Measurements from ENCODE around the gene ANTXR1.

ANTXR1 gene

GRCh38 chr2:69076601-69077000 lies 63.6 kb downstream of the ANTXR1 start:
- DNase-seq: no peak

DNA sequence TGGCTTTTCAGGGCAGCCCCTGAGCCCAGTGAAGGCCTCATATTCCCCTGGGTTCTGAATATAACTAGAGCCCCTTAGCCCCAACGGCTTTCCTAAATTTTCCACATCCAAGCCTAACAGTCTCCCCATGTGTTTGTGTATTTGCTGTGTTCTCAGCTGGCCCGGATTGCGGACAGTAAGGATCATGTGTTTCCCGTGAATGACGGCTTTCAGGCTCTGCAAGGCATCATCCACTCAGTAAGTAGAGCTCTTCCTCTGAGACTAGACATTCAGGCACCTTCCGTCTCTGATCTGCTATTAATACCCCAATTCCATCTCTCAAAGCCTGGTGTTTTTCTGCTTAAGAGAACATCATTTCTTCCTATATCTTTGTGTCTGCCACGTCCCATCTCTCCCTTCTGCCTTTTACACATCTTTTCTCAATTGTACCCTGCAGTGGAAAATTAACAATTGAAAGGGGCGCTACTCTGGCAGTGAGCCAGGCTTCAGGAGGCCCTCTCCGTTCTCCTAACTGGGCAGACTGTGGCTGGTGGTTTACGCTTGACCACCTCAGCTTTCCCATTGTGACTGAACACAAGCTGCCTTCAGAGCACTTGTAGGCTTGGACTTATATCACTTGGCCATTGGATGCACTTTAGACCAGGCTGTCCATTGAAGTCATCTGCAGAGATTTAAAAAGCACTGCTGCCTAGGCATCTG lies 64.4 kb downstream of the ANTXR1 start:
- DNase-seq: no peak

- no peak for DNase-seq
These were observed 67.1 kb downstream of the ANTXR1 start for GRCh38 chr2:69080071-69080470.

DNA sequence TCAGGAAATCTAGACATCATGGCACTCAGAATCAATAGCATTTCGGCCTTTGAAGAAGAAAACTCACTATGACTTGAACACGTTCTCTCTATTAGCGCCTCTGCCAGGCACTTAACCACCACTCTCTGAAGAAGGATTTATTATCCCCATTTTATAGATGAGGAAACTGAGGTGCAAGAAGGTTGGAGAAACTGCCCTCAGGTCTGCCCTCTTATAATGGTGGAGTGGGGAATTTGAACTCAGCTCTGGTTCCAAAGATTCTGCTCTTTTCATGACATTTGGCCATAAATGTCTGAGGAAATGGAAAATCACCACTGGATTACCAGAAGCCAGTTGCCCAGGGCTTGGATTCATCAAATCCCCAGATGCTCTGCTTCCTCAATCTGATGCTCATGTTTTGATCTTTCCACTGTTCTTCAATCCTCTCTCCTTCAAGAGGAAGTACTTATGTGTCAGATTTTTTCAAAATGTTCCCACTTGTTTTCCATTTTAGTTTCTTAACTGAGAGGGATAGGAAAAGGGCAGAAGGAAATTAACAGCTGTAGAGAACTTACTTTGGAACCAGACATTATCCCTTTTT lies 68.1 kb downstream of the ANTXR1 start:
- DNase-seq: no peak

- DNase-seq: no peak
These were observed 68.8 kb downstream of the ANTXR1 start for GRCh38 chr2:69081757-69082156.

DNA sequence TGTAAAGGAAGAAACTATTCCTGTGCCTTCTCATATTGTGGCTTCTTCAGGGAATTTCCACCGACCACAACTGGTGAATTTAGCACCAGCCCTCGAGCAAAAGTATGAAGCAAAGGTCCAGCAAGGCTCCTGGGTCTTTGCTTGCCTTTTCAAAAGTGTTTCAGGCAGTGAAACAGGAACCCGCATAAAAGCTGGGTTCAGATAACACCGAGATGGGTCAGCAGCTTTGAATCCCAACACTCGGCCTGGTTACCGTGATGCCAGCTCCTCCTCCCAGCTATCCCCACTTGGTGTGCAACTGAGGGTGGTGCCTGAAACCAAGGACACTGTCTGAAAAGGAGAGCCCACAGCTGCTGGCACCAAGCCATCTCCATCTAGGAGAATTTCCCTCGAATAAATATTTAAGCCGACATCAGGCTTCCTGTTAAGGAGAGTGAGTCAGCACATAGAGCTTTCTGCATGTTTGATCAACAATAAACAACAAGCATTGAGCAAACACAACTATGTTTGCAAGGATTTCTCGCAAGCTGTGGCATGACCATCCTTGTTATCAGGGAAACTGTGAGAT lies 69.5 kb downstream of the ANTXR1 start:
- DNase-seq: no peak

GRCh38 chr2:69083235-69083748 lies 70.3 kb downstream of the ANTXR1 start:
- DNase-seq: no peak

DNA sequence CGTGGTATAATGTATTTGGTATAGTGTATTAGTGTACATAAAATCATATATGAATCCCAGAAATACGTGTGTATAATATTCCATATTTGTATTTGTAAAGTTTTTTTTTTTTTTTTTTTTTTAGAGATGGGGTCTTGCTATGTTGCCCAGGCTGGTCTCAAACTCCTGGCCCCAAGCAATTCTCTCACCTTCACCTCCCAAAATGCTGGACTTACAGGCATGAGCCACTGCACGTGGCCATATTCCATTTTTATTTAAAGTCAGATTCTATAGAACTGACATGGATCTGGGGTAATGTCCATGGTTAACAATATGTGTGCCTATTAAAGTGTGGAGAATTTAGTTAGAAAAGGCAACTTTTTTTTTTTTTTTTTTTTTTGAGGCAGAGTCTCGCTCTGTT lies 71.5 kb downstream of the ANTXR1 start:
- no peak for DNase-seq

GRCh38 chr2:69086466-69086865 lies 73.5 kb downstream of the ANTXR1 start:
- DNase-seq: no peak

- DNase-seq: no peak
These were observed 74.4 kb downstream of the ANTXR1 start for GRCh38 chr2:69087211-69087911.

DNA sequence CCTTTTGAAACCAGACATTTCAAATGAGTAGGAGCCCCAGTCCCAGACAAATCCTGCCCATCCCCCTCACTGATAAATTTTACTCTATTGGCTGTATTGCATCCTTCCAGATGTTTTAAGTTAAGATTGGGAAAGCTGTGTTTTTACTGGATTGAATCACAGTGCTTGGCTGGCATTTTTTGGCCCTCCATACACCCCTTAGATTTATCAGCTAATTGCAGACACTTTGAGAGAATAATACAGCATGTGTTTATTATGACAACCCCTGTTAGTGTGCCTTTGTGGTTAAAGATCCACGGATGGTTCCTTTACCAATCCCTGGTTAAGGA lies 74.9 kb downstream of the ANTXR1 start:
- no peak for DNase-seq

DNA sequence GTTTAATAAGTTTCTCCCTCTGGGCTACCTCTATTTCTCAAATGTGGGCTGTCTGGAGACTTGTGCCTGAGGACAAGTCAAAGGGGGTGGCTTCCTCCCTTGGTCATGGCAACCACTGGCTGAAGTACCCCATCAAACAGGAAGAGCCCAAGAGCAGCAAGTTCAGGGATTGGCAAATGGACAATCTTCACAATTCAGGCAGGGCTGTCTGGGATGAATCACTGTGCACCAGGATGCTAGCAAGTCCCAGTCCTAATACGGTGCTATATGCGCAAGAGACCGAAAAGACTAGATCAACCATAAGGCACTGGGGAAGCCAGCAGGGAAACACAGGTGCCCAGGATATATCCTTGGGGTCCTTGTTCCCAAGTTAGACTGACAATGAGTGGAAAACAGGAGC lies 75.5 kb downstream of the ANTXR1 start:
- DNase-seq: no peak

DNA sequence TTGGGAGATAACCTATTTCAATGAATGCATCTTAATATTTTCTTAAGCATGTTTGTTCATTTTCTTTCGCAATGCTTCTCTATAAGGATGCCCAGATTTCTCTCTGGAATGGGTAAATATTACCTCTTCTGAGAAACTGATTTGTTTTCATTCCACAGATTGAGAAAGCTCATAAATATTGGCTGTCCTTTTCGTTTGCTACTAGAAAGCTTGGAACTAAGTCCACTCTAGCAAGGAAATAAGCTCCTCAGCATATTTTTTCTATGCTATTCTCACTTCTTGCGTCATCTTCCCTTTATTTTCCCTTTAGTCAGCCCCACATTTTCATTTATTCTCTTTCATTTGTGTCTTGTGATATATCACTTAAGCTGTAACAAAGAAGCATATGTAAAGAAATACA lies 76.3 kb downstream of the ANTXR1 start:
- DNase-seq: no peak

DNA sequence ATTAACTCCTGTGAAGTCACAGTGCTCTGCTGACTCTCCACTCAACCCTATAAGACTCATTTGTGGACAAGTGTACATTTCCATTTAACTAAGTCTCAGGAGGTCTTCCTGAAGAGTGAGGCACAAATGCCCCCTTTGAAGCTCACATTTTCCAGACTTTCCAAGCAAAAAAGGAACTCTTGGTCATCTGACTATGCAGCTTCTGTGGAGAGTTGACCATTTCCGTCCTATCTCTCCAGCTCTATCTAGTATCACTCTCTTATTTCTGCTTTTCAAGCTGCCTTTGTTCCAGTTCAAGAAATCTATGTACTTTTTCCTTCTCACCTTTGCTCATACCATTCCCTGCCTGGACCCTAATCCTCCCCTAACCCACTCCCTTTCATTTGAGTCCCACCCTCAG lies 77.0 kb downstream of the ANTXR1 start:
- DNase-seq: no peak

- DNase-seq: no peak
These were observed 77.8 kb downstream of the ANTXR1 start for GRCh38 chr2:69090820-69091219.

DNA sequence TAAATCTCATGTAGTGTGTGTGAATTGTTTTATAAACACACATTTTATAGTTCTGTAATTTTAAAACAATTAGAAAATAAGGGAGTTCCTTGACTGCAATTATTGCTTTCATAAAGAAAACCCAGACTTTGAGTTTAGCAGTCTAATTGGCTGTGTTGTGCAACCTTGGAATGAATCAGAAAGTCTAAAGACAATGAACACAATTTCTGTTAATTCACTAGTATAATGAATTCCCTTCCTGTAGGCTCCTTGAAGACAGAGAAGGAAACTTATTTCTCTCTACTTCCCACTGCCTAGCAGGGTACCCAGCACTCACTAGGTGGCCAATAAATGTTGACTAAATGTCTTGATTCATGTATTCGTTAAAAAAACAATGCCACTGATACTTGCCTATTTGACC lies 79.9 kb downstream of the ANTXR1 start:
- DNase-seq: no peak

DNA sequence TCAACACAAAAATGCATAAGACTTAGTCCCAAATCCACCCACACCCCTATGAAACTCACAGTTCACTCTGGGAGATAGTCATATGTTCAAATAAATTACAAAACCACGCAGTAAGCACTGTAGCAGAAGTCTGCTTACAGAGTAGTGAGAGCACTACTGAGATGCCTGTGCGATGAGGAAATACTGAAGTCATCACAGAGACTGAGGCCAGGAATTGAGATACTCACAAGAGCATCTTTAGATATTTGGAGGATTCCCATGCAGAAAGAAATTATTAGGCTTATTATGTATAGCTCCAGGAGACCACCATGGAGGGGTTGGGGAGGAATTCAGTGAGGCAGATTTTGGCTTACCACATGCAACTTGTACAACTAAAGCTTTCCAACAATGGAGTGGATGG lies 82.3 kb downstream of the ANTXR1 start:
- DNase-seq: no peak

DNA sequence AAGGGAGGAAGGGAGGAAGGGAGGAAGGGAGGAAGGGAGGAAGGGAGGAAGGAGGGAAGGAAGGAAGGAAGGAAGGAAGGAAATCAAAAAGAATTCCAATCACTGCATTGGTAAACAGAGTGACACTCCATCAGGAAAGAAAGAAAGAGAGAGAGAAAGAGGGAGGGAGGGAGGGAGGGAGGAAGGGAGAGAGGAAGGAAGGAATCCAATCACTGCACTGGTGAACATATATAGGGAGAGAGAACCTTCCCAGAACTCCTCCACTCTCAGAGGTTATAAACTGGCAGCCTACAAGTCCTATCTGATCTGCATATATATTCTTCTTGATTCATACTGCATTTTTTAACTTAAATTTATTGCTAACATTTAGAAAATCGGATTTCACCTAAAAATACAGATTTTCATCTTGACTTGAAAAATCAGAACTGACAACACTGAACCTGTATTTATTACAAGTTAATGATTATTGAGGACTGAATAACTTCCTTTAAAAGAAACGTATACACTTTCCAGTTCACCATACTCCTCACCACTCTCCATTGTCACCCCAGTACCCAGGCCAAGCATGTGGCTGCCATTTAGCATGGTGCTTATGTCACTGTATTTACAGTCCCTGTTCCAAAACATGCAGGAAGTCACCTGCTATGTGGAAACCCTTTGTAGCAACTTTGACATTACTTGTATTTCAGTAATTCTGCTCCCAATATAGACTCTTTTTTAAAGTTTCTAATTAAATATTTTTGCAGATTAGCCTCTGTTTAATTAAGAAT lies 83.5 kb downstream of the ANTXR1 start:
- DNase-seq: no peak

DNA sequence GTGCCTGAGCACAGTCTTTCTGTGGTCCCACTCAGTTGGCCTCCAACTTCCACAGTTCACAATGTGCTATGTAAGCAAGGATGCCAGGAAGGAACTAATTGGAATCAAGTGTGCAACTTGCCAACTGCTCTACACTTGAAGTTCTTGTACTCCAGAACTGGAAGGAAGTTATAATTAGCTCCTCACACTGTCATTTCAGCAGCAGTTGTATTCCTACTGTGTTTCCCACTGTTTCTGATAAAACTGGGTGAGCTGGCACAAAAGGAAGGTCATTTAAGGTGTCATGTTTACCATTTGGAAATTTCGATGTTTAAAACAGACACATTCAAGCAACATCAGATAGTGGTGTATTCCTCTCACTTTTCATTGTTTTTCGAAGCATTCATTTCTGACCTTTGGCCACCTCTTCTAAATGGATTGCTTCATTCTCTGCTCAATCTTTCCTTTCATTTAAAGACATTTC lies 84.2 kb downstream of the ANTXR1 start:
- DNase-seq: no peak

GRCh38 chr2:69097891-69098655 lies 85.1 kb downstream of the ANTXR1 start:
- DNase-seq: no peak

DNA sequence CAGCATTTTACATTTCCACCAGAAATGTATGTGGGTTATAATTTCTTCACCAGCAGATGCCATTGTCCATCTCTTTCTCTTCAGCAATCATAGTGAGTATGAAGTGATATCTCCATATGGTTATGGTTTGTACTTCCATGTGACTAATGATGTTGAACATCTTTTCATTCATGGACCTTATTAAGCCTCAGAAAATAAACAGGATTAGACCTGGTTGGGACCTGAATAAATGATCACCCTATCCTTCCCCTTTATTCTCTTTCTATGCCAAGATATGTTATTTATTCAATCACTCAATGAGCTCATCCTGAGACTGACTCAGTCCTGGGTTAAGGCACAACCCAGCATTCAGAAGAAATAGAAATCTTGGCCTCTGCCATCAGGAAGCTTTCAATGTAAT lies 86.6 kb downstream of the ANTXR1 start:
- DNase-seq: no peak

DNA sequence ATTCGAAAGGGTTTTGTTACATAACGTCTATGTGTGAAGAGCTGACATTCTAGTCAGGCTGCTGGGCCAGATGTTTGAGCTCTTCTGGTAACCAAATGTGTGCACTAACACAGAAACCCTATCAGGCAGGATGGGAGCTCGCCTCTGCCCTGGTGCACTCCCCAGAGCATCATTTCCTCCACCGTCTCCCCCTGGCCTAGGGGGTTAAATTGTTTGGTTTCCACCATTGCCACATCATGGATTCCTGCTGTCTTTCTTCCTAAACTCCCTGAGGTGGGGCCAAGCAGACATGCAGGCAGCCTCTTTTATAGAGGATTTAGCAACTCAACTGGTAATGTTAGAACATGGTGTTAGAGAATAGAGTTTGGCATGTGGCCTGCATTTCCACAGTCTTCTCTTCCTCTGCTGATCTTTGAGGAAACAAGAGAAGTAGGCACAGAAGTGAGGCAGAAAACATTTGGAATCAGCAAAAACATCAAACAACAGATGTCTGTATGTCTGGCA lies 87.3 kb downstream of the ANTXR1 start:
- DNase-seq: no peak

All from CD4-positive, alpha-beta T cell treated with Interleukin-17A for 4 hours (primary cell).